SIG-M5 (cell line): ENCODE data around the gene GDI1.

Experiments
- DNase-seq: peaks from one replicate; lab custom pipeline; 2025; lab: John Stamatoyannopoulos, UW

GDI1 gene

DNA sequence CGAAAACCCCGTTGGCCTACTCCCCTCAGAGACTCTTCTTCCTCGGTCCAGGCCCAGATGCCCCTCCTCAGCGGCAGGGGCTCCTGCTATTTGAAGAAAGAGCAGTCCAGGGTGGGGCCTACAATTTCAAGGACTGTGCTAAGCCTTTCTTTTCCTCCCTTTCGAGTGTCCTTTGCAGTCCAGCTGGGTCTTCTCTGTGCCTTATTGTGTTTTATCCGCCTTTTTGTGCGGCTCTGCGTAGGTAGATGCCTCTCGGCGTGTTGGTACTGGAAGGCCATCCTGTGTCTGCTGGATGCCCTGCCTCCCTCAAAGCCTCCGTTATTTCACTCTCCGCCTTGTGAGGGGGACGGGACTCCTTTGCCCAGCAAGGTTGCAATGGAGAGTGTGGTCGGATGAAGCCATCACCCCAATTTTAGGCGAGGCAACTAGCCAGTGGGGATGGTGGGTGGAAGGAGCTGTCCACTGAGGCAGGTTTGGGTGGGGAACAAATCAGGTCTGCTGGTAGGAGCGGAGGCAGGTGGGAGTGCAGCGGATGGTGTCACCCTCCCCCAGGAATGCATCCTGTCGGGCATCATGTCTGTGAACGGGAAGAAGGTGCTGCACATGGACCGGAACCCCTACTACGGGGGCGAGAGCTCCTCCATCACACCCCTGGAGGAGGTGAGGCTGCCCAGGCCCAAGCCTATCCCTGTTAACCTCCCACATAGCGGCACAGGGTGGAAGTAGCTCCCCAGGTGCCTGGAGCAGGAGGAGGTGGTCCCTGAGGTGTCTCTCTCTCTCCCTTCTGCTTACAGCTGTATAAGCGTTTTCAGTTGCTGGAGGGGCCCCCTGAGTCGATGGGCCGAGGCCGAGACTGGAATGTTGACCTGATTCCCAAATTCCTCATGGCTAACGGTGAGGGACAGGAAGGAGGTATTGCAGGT is 1.3 kb downstream of the GDI1 start:
- DNase-seq: no peak

DNA sequence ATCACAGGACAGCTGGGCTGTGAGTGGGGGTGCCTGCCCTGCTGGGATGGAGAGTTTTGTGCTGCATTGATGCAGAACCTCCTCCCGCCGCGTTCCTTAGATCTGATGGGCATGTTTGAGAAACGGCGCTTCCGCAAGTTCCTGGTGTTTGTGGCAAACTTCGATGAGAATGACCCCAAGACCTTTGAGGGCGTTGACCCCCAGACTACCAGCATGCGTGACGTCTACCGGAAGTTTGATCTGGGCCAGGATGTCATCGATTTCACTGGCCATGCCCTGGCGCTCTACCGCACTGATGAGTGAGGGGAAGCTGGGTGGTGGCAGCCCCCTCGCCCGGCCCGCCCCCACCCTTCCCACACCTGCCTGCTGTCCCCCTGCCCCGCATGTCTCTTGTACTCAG is 2.9 kb downstream of the GDI1 start:
- no peak for DNase-seq

DNA sequence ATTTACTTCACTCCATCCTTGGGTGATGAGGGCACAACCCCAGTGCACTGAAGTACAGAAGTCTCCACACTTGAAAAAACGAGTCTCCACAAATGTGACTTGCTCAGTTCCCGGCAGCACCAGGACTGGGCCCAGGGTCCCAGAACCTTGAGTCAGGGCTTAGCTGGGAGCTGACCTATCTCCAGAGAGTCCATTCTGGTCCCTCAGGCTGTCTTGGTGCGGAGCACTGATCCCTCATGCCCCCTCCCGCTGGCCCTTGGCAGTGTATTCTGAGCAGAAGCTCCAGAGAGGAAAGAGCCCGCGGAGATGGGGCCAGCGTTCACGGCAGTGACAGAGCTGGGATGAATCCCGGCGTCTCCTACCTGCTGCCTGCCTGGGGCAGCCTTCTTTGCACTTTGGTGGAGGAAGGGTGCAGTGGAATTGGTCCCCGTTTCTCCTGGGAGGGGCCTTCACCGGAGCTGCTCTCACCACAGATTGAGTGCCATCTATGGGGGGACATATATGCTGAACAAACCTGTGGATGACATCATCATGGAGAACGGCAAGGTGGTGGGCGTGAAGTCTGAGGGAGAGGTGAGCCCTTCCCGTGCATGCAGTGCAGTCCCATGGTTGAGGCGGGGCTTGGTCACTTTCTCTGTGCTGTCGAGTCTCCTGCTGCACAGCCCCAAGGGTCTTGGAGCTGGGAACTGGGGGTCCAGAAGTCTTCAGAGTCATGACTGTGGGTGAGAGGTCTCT is 3.8 kb downstream of the GDI1 start:
- DNase-seq: no peak

DNA sequence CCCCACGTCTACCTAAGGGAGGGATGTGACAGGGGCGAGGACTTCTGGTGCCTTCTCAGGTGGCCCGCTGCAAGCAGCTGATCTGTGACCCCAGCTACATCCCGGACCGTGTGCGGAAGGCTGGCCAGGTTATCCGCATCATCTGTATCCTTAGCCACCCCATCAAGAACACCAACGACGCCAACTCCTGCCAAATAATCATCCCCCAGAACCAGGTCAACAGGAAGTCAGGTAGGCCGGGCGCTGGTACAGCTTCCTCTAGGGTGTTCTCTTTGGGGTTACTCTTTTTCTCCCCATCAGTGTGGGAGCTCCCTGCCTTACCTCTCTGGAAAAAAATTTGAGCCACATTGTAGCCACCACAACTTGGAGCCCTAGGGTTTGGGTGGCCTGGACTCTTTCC is 4.6 kb downstream of the GDI1 start:
- DNase-seq: no peak

DNA sequence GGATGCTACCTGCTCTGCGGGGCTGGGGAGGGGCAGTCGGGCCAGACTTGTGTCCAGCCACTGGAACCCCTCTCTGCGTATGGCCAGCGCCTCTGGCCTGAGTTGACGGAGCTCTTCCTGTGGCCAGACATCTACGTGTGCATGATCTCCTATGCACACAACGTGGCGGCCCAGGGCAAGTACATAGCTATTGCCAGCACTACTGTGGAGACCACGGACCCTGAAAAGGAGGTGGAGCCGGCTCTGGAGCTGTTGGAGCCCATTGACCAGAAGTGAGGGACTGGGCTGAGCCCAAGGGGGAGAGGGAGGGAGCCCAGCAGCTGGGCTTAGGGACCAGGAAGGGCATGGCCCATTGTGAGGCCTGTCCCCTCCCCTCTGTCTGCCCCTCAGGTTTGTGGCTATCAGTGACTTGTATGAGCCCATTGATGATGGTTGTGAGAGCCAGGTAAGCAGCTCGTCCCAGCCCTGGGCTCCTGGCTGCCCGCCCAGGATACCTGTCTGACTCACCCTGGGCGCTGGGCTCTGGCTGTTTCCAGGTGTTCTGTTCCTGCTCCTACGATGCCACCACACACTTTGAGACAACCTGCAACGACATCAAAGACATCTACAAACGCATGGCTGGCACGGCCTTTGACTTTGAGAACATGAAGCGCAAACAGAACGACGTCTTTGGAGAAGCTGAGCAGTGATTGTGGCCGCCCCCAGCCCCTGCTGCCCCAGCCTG is 5.2 kb downstream of the GDI1 start:
- no peak for DNase-seq

DNA sequence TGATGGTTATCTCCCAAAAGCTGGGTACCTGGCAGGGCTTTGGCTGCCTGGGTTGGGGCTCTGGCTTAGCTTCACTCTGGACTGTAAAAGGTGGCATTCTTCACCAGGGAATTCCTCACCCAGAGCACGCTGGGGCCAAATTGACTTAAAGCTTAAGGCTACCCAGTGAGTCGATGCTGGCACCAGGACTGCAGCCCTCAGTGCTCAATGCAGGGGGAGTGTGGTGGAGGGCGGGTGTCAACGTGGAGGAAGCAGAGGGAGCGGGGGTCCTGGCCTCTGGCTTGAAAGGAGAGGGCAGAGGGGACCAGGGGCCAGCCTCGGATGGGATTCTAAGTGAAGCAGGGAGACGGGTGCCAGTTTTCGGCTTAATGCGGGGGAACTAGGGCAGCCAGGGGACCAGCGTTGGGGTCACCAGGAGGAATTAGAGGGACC is 6.5 kb downstream of the GDI1 start:
- DNase-seq: no peak

DNA sequence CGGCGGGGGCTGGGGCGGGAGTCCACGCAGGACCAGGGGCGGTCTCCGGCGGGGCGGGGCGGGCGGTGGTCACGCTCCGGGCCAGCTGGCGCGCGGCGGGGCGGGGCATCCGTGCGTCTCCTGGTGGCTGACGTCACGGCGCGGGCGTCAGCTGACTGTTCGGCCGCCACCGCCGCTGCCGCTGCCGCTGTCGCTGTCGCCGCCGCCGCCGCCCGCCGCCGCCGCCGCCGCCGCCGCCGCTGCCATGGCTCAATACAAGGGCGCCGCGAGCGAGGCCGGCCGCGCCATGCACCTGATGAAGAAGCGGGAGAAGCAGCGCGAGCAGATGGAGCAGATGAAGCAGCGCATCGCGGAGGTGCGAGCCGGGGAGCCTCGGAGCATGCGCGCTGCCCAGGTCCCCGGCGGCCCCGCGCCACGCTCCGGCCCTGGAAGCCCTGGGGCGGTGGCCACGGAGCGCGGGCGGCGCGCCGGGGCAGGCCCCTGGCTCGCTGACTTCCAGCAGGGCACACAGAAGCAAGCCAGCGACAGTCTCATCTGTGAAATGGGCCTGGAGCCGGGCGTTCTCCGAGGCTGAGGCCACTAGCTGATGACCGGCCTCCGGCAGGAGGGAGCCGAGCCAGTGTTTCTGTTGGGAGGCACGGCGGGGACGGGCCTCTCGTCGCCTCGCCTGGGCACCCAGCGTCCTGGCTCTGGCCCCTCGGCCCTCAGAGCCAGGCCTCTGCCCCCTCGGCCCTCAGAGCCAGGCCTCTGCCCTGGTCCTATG is 7.2 kb downstream of the GDI1 start, which contains the start of gene FAM50A:
Gene FAM50A, plus strand, starts transcription at position 150 of the 763 bp plus-strand sequence. Its CDS starts 95 bp downstream, at position 245.
- no peak for DNase-seq

DNA sequence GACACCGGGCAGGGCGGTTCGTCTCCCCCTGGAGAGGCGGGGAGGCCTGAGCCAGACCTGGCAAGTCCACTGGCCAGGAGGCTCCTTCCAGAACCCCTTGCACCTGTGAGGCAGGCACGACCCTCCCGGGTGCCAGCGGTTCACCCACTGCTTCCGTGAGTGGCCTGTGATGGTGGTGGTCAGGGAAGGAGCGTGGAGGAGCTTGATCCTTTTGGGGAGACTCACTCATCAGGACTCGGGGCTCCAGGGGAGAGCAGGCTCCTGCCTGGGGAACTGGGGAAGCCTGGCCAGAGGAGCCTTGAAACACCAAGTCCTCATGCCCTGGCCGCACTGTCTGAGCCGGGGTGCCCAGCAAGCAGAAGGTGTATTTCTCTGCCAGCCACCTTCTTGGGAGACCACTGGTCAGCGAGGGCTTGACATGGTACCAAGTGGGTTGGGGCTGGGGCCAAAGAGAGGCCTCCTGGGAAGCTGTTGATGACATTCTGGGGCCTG is 7.8 kb downstream of the GDI1 start:
- DNase-seq: no peak

DNA sequence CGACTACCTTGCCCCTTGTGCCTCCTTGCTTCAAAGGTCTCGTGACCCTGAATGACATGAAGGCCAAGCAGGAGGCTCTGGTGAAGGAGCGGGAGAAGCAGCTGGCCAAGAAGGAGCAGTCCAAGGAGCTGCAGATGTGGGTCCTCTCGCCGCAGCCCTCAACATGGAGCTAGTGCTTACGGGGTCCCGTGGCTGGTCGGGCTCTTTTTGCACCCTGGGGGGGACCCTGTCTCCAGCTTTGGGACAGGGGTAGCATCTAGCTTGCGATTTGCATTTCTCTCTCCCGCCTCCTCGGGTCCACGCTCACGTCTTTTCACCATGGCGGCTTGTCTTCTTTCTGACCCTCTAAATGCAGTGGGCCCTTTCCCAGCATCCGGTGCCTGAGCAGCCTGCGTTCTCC is 8.8 kb downstream of the GDI1 start:
- DNase-seq: no peak

DNA sequence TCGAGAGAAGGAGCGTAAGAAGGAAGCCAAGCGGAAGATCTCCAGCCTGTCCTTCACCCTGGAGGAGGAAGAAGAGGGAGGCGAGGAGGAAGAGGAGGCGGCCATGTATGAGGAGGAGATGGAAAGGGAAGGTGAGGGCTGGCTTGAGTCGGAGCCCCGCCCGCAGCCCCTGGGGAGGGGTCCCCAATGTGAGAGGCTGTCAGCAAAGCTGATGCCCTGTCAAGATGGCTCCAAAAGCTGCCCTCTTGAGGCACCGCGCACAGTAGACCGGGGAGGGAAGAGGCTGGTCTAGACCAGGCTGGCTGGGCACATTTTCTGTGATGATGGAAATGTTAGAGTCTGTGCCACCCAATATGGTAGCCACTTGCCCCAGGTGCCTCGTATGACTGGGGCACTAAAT is 9.5 kb downstream of the GDI1 start:
- no peak for DNase-seq

DNA sequence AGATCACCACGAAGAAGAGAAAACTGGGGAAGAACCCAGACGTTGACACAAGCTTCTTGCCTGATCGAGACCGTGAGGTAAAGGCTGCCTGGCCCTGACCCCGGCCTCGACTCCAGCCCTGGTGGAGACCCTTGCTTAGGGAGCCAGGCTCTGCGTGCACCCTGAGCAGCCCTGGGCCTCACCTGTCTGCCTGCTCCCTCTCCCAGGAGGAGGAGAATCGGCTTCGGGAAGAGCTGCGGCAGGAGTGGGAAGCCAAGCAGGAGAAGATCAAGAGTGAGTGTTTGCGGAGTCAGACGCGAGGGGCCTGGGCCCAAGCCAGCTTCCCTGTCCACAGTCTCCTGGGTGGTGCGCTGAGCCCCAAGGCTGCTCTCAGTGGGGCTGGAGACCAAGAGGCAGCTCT is 11.5 kb downstream of the GDI1 start:
- DNase-seq: no peak

DNA sequence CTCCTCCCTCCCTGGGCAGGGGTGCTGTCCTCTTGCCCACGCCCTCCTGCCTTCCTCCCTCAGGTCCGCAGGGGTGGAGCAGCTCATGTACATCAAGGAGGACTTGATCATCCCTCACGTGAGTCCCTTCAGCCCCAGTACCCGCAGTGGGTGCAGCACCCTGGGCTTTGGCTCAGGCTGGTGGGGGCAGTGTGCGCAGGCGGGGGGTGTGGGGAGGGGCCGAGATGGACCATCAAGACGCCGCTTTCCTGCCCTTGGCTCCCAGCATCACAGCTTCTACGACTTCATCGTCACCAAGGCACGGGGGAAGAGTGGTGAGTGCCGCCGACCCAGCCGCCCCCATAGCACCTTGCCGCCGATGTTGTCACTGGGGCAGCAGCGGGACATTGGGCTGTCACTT is 12.7 kb downstream of the GDI1 start:
- DNase-seq: no peak

DNA sequence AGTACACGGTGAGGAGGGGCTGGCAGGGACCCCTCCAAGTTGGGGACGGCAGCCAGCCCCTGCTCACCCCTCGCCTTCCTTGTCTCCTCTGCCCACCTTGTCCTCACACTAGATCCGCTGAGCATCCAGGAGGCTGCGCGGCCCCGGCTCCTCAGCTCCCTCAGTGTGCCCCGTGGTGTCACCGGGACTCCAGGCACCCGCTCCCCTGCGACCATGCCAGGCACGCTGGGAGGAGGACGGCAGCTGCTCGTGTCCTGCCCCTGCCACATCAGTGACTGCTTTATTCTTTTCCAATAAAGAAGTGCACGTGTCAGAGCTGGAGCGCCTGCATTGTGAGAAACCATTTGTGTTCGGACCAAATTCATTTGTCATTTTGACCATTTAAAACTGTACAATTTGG is 13.4 kb downstream of the GDI1 start:
- DNase-seq: no peak

DNA sequence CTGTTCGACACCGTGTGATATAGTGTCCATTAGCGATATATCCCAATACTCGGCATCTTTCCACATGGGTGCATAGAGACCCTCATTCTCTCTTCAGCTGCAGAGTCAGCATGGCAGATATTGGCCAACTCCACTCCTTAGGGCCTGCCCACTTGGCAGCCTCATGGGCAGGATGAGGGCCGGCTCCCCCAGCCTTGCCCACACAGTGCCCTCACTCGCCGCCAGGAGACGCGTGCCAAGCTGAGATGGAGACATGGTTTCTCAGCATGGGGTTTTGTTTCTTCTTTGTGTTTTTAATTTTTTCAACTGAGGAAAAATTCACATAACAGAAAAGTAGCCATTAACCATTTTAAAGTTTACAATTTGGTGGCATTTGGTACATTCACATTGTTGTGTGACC is 15.9 kb downstream of the GDI1 start:
- DNase-seq: no peak

DNA sequence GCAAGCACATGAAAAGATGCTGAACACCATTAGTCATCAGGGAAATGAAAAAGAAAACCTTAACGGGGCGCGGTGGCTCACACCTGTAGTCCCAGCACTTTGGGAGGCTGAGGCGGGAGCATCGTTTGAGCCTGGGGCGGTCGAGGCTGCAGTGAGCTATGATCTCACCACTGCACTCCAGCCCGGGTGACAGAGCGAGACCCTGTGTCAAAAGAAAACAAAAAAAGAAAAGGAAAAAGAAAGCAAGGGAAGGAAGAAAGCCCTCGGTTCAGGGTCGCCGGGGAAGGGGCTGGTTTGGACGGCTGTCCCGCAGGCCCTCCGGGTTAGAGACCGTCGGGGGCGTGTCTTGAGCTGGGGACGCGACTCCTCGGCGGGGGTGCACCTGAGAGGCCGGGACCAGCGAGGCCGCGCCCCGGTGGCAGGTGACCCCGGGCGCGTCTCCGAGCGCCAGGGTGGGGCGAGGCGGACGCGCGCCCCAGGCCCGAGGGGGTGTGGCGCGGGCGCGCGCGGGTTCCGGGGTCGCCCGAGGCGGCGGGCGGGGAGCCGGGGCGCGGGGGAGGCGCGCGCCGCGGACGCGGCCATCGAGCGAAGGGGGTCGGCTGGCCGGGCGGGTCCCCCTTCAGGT is 20.6 kb downstream of the GDI1 start:
- no peak for DNase-seq

DNA sequence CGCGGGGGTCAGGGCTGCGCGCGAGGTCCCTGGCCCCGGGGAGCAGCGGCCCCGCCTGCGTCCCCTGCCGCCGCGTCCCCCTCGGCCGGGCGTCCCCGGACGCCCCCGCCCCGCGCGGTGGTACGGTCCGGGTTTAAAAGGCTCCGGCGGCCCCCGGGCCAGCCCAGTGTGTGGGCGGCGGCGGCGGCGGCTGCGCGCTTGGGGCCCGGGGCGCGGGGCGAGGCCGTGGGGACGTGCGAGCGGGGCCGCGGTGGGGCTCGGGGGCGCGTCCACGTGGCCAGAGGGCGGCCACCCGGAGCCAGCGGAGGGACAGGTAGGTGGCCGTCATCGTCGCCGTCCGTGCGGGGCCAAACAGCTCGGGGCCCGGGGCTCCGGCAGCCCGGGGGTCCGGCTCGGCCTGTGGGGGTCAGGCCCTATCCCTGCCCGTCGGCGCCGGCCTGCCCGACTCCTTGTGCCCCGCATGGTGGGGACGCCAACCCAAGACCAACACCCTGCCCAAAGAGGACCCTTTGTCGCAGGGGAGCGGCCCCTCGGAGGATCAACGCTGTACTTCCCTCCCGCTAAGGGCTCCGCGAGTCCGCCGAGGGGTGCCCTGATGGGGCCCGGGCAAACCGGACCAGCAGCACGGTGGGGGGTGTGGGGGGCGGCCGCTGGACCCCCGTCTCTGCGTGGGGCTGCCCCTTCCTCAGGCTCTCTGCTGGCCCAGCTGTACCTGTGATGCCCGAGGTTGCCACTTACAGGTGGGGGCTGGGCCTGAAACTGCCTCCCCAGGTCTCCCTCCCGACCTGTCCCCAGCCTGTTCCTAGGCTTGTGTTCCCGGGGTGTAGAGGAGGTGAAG is 21.4 kb downstream of the GDI1 start, which contains the start of gene PLXNA3:
Gene PLXNA3, plus strand, starts transcription at position 166 of the 838 bp plus-strand sequence. CDS start 1,903 bp downstream, outside the sequence.
- no peak for DNase-seq

DNA sequence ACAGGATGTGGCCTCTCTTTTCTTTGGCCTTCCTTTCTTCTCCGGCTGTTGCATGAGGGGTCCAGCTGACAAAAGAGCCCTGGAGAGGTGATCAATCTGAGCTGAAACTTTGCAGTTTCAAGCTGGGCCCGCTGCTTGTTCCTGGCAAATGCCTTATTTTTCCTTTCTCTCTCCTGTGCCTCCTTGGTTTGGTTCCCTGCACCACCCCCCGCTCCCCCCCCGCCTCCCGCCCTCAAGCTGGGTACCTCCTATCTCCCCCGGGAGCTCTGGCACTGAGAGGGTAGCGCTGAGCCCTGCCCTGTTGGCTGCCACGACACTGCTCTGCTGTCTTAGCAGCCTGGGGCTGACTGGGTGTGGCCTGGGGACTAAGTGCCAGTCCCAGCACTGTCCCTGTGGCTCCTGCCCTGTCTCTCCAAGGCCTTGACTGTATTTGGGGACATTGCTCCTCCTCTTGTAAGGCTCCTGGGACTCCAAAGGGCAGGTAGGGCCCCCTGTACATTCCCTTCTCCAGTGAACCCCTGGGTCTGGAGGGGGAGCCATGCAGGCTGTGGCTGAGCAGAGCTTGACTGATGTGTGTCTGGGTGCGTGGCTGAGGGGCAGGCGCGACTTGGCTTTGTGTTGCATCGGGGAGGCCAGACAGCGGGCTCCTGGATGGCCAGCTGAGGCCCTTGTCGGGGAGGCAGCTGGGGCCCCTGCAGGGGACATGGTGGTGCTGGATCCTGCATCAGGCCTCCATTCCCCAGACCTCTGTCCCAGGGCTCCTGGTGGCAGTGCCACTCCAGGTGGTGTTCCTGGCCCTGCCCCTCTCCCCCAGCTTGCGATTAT is 22.2 kb downstream of the GDI1 start:
- no peak for DNase-seq

DNA sequence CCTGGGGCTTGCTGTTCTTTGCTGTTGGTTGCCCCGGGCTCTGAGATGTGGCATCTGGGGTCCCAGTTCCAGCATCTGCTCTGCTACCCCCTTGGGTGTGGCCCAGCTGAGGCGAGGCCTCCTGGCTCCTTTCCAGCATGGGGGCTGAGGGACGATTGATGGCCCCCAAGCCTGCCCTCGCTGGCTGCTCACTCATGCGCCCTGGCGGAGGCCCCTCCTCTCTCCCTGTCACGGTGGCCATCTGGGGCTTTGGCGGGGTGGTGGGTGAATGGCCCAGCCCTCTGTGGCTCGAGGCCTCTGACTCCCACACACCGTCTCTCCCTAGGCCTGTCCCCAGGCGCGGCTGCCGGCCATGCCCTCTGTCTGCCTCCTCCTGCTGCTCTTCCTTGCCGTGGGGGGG is 22.9 kb downstream of the GDI1 start:
- no peak for DNase-seq

DNA sequence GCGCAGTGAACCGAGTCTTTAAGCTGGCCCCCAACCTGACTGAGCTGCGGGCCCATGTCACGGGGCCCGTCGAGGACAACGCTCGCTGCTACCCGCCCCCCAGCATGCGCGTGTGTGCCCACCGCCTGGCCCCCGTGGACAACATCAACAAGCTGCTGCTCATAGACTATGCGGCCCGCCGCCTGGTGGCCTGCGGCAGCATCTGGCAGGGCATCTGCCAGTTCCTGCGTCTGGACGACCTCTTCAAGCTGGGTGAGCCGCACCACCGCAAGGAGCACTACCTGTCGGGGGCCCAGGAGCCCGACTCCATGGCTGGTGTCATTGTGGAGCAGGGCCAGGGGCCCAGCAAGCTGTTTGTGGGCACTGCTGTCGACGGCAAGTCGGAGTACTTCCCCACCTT is 23.4 kb downstream of the GDI1 start:
- no peak for DNase-seq
